Lower leg skin (tissue), 3 donors: ENCODE measurements around the gene MACO1.

Source experiments
- CTCF ChIP-seq, 3 donors: fragments of 450-650 bp; IDR thresholded peaks; one replicate each; pipeline ENCODE4 v1.5.1; 2016; ENCODE audit warnings: antibody characterized with exemption in 3 of 3, mild to moderate bottlenecking in 3 of 3, moderate library complexity in 2 of 3
- POLR2A ChIP-seq, 2 donors: fragments of 450-650 bp; IDR thresholded peaks; one replicate each; pipeline ENCODE4 v1.6.1; 2016 to 2017; ENCODE audit warnings: antibody characterized with exemption in 2 of 2, mild to moderate bottlenecking in 1 of 2, moderate library complexity in 1 of 2

- TF ChIP-seq CTCF (IDR thresholded peaks at IDR 0.05) (no peak), POLR2A (IDR thresholded peaks at IDR 0.05) (no peak)
Measured at GRCh38 chr1:25494952-25495351, 64.3 kb downstream of the MACO1 start.
